Right forelimb (tissue), 1 donor: Measurements from ENCODE around the gene PTP4A1.
A peak's percentile ranks its signal among the peaks of the same experiment; 100 is the strongest.
"Not testable (repeated sequence)": the region's sequence is repeated elsewhere in the genome, so short reads cannot be mapped to it uniquely, and the experiment has no call there.

Experiments used
- DNase-seq: peaks from one replicate; pipeline ENCODE4 v3.0.0-alpha.2; 2018

Gene PTP4A1

DNA sequence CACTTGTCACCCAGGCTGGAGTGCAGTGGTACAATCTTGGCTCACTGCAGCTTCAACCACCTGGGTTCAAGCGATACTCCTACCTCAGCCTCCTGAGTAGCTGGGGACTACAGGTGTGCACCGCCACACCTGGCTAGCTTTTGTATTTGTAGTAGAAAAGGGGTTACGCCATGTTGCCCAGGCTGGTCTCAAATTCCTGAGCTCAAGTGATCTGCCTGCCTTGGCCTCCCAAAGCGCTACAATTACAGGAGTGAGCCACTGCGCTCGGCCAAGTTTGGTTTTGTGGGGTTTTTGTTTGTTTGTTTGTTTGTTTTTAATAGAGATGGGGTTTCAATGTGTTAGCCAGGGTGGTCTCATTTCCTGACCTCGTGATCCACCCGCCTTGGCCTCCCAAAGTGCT, 12.3 kb downstream of the PTP4A1 start:
- no peak for DNase-seq

DNA sequence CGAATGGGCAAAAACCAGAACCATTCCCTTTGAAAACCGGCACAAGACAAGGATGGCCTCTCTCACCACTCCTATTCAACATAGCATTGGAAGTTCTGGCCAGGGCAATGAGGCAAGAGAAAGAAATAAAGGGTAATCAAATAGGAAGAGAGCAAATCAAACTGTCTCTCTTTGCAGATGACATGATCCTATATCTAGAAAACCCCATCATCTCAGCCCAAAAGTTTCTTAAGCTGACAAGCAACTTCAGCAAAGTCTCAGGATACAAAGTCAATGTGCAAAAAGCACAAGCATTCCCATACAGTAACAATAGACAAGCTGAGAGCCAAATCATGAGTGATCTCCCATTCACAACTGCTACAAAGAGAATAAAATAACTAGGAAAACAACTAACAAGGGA, 13.4 kb downstream of the PTP4A1 start:
- DNase-seq: not testable (repeated sequence)

DNA sequence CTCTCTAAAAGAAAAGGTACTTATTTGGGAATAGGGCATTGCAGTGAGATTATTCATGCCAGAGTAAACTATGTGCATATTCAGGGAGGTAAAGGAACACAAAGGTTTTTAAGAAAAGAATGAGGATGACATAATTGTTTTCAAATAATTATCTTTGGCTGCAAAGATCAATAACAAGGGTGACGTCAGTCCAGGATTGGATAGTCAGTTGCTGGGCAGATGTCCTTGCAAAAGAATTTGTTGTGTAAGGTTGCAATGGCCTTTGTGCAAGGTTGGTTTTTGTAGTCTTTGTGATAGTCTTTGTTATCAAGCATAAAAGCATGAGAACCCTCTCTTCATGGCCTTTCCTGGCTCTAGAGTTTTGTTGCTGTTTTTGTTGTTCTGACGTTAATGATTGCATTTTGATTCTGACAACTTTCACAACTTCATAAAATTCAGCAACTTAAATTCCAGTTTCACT, 17.7 kb downstream of the PTP4A1 start:
- DNase-seq: no peak

DNA sequence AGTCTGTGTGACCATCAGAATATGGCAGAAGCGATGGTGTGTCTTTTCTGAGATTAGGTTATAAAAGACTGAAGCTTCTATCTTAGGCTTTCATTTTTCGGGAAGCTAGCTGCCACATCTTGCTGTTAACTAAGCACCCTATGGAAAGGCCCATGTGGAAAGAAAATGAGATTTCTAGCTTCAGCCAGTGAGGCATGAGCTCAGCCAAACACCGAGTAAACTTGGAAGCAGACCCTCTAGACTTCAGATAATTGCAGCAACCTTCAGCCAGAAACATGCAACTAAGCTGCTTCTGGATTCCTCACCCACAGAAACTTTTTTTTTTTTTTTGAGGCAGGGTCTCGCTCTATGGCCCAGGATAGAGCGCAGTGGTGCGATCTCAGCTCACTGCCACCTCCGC, 20.6 kb downstream of the PTP4A1 start:
- DNase-seq: no peak

DNA sequence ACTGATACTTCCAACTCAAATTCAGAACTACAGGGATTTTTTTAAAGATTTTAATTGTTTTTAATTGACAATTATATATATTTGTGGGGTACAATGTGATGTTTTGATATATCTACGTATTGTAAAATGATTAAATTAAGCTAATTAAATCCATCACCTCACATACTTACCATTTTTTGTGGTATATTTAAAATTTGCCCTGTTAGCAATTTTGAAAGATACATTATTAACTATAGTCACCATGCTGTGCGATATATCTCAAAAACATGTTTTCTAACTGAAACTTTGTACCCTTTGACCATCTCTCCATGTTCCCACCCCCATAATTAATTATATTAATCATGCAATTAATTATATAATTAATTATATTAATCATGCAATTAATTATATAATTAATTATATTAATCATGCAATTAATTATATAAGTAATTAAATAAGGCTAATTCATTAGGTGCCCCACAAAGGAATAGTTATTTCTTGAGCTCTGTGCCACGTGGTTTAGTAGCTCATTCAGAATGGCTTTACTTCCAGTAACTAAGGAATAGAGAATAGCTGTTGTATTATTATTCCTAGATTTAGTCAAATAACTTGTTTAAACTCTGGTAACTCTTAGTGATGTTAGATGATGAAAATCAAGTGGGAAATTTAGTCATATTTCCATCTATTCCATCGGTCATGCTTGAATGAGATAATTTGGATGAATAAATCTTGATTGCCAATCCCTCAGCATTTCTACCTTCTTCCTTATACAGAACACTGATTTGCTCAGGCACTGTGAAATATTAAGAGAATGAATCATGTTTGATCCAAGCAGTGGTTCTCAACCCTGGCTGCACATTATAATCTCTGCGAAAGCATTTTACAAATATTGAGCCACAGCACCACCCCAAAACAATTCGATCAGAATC, 25.1 kb downstream of the PTP4A1 start:
- DNase-seq: no peak

DNA sequence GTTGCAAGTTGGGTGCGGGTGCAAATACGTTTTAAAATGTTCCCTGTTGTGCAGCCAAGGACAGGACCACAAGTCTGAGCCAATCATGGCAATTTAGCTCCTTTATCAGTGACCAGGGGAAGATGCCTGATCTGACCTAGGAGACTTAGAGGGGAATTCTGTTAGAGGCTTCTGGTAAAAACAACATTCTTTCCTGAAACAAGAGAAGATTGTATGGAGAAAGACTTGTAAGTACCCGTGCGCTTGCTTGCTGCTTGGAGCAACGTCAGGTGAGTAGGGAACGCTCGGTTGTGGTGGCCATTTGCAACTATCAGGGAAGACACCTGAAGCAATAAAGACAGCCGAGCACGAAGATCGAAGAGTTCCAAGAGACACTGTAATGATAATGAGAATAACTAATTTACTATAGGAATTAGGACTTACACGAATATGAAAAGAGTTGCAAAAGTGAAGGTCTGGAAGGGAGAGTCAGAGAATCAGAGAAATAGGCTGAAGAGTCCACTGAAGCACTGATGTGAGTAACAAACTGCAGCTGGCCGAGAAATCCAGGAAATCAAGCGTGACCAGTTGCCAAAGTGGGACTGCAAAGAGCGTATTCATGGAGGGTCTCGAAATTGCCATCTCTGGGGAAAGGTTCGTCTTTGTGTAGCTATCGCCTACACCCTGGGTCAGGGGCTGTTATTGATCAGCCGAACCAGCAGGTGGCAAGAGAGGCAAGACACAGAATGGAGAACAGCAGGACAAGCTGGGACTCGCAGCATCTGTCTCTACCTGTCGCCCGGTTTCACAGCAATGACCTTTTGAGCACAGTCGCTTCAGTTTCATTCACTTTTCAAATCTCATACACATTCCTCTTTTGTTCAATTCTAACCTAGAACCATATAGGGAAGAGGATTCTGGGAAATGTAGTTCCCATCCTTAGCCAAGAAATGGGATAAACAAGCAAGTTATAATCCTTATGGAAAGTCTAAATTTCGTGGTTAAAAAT, 26.1 kb downstream of the PTP4A1 start:
- peak; percentile 83 for DNase-seq

DNA sequence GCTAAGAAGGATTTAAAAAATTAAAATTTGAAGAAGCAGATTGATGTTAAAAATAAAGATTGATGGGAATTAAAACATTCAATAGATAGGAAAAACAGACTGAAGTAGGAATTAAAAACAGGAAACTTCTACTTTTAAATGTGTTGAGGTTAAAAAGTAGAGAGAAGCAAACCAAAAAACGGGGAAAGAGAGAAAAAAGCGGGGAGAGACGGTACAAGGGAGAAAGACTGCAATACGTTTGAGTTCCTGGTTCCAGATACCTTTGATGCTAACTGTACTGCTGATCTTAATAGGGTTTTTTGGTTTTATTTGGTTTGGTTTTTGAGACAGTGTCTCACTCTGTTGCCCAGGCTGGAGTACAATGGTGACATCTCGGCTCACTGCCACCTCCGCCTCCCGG, 27.0 kb downstream of the PTP4A1 start:
- DNase-seq: no peak

DNA sequence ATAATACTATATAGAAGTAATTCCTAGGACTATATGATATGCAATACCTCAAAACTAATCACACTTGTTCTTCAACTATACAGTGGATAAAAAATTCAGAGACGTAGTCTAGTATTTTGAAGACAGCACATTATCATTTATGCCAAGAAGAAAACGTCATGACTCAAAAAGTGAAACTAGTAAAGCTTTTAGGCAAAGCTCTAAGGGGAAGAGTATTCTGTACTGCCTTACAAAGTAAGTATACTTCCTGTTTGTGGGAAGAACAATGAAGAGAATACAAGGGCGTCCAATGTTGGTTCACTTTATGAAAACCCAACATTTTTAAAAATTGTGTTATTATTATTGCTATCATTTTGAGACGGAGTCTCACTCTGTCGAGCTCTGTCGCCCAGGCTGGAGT, 27.9 kb downstream of the PTP4A1 start:
- no peak for DNase-seq

DNA sequence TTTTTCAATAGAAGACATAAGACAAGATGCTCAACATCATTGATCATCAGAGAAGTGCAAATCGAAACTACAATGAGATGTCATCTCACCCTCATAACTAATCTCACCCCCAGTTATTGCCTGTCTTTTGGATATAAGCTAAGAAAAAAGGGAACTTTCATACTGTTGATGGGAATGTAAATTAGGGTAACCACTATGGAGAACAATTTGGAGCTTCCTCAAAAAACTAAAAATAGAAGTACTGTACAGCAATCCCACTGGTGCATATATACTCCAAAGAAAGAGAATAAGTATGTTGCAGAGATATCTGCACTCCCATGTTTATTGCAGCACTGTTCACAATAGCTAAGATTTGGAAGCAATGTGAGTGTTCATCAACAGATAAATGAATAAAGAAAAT, 37.0 kb downstream of the PTP4A1 start:
- no peak for DNase-seq

DNA sequence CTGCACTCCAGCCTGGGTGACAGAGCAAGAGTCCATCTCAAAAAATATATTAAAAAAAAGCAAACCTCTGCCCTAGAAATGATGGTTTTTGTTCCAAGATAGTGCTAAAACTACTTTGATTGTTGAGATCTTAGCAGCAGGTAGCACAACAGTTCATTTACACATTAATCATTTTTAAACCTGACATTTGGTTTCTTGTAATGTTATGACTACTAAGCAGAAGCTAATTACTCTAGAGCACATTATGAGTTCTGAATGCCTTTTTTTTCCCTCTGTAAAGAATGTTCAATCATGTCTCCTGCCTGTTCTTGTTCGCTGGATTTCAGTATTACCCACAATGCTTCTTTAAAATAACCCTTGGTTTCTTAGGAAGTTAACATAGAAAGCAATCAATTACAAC, 38.7 kb downstream of the PTP4A1 start:
- DNase-seq: no peak

DNA sequence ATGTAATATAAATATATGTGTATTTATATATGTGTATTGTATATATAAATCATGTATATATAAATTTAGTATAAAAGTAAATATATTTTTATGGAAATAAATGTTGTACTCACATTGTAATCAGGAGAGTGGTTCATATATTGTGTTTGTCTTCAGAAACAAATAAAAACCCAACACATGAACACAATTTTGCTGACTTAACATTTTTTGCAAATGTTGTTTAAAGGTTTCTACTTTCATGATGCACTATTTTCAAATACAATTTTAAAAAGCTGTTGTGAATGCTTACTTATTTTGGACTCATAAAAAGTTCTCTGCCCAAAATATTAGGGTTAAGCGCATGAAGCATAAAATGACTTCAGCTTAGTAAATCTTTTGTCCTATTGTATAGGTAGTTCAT, 39.3 kb downstream of the PTP4A1 start:
- no peak for DNase-seq

DNA sequence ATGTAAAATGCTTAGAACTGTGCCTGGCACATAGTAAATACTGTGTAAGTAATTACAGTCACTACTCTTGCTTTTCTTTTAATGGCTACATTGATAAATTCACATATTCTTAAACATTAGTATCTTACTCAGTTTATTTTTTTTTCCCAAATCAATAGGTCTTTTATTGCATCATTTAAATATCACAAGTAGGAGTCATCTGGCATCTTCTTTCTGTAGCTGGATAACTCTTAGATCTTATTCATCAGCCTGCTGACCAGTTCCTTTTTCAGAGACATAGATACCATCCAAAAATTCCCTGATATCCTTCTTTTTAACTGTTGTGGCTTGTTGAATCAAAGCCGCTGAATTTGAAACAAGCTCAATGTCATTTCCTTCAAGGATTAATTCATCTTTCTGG, 43.3 kb downstream of the PTP4A1 start:
- DNase-seq: no peak
